Gastroesophageal sphincter (tissue), 4 donors: ENCODE data around the gene ALDH3B1. TPM values are rescaled to one million over a fixed set of nuclear protein-coding genes. Genes with fewer than 3 reads are reported as not detected.

Source experiments
- ATAC-seq: fragments of 150-250 bp; one replicate; pipeline ENCODE4 v1.9.1; 2016; ENCODE audit warnings: mild to moderate bottlenecking, moderate library complexity
- H3K27ac ChIP-seq, 4 donors: fragments of 200-600 bp; sonication (generic) in 3 of 4; 1 replicate in 3 of 4; 2 replicates in 1 of 4; pipeline ENCODE4 v1.5.1; 2016 to 2019
- H3K27me3 ChIP-seq: fragments of 200-600 bp; sonication (generic); one replicate; pipeline ENCODE4 v1.5.1; 2019
- H3K36me3 ChIP-seq, 2 donors: fragments of 200-600 bp; sonication (generic); one replicate each; pipeline ENCODE4 v1.5.1; 2019; ENCODE audit warnings: control low read depth in 1 of 2
- H3K4me1 ChIP-seq, 3 donors: fragments of 200-600 bp; sonication (generic); 1 replicate in 2 of 3; 2 replicates in 1 of 3; pipeline ENCODE4 v1.5.1; 2016 to 2019; ENCODE audit warnings: control low read depth in 2 of 3
- H3K4me3 ChIP-seq, 2 donors: fragments of 200-600 bp; sonication (generic); one replicate each; pipeline ENCODE4 v1.5.1; 2019; ENCODE audit warnings: mild to moderate bottlenecking in 1 of 2, moderate library complexity in 1 of 2
- H3K9me3 ChIP-seq, 3 donors: fragments of 200-600 bp; sonication (generic); one replicate each; pipeline ENCODE4 v1.5.1; 2017 to 2019; ENCODE audit warnings: control low read depth in 2 of 3
- CTCF ChIP-seq, 4 experiments: fragments of 200-600 bp in 2 of 4; fragments of 450-650 bp in 2 of 4; sonication (generic) in 1 of 4; IDR thresholded peaks; one replicate each; pipeline ENCODE4 v1.5.1; 2017 to 2019; ENCODE audit warnings: antibody characterized with exemption in 4 of 4, mild to moderate bottlenecking in 2 of 4, moderate library complexity in 2 of 4
- EP300 ChIP-seq: sonication (generic); formaldehyde crosslinking; IDR thresholded peaks from one replicate; pipeline ENCODE4 v1.6.1; 2017; ENCODE audit warnings: antibody characterized with exemption, mild to moderate bottlenecking
- POLR2A ChIP-seq, 2 donors: fragments of 450-650 bp; IDR thresholded peaks; one replicate each; pipeline ENCODE4 v1.6.1; 2017; ENCODE audit warnings: antibody characterized with exemption in 2 of 2, mild to moderate bottlenecking in 2 of 2, moderate library complexity in 1 of 2
- POLR2AphosphoS5 ChIP-seq: sonication (generic); formaldehyde crosslinking; IDR thresholded peaks from one replicate; pipeline ENCODE4 v1.6.1; 2017; ENCODE audit warnings: antibody characterized with exemption
- WGBS, 2 donors: methylation state at CpG; one replicate each; pipeline ENCODE4 v1.1.5; 2018; ENCODE audit warnings: low coverage in 1 of 2; 5-methylcytosine and 5-hydroxymethylcytosine counted together
- total RNA-seq, 4 donors: library from RNA; depleted of rRNA; stranded (reverse); fragments of >200 nt; gene quantifications; one replicate each; pipeline ENCODE4 v1.1.0, GENCODE V29; 2016

Gene ALDH3B1
- total RNA-seq, 4 donors from 2014 or later, result 6.4 to 15.1 (median 11.2) TPM

- H3K36me3 ChIP-seq, result peaks cover 0 to 7% of the 10 kb centered on the region in 2 donors
- no peaks in the 10 kb centered on the region for H3K9me3 ChIP-seq
- TF ChIP-seq POLR2AphosphoS5 (no peak), CTCF (IDR thresholded peaks at IDR 0.05) (no peak), EP300 (no peak), POLR2A (IDR thresholded peaks at IDR 0.05) (no peak)
- H3K4me3 ChIP-seq, result no peak overlapping the region
- no peak overlapping the region for H3K27ac ChIP-seq
- peaks cover 0 to 54% (median 8%) of the 10 kb centered on the region in 3 donors for H3K4me1 ChIP-seq
- H3K27me3 ChIP-seq, result no peaks in the 10 kb centered on the region
- 95% methylated on average over 7 of the region's 8 CpGs; no CpG with 5 or more reads in 1 of the 2 donors for WGBS, 2 donors
- no peak for ATAC-seq
Measured at GRCh38 chr11:68015467-68015866, 5.3 kb downstream of the ALDH3B1 start.

- Histone ChIP-seq H3K9me3 (no peaks in the 10 kb centered on the region), H3K36me3 (peaks cover 0 to 7% of the 10 kb centered on the region in 2 donors), H3K27me3 (no peaks in the 10 kb centered on the region), H3K27ac (peak overlapping the region in 1 of 4 donors; percentile 15), H3K4me1 (peaks cover 0 to 45% (median 3%) of the 10 kb centered on the region in 3 donors), H3K4me3 (no peak overlapping the region)
- 60 to 69% methylated on average over 12 of the region's 13 CpGs for WGBS, 2 donors
- no peak for ATAC-seq
- TF ChIP-seq CTCF (IDR thresholded peaks at IDR 0.05) (no peak), POLR2AphosphoS5 (no peak), POLR2A (IDR thresholded peaks at IDR 0.05) (no peak), EP300 (no peak)
Measured at GRCh38 chr11:68016161-68016903, 6.2 kb downstream of the ALDH3B1 start.

- WGBS, 2 donors, result 80% methylated on average over 2 of the region's 16 CpGs; no CpG with 5 or more reads in 1 of the 2 donors
- Histone ChIP-seq H3K27me3 (no peaks in the 10 kb centered on the region), H3K36me3 (peaks cover 0 to 12% of the 10 kb centered on the region in 2 donors), H3K27ac (peak overlapping the region in 1 of 4 donors; percentile 15), H3K4me3 (no peak overlapping the region), H3K4me1 (peaks cover 0 to 39% (median 3%) of the 10 kb centered on the region in 3 donors), H3K9me3 (no peaks in the 10 kb centered on the region)
- no peak for ATAC-seq
- no peak for TF ChIP-seq POLR2AphosphoS5
- TF ChIP-seq CTCF (IDR thresholded peaks at IDR 0.05), result no peak
- TF ChIP-seq EP300, result no peak
- no peak for TF ChIP-seq POLR2A (IDR thresholded peaks at IDR 0.05)
Measured at GRCh38 chr11:68016904-68017817, 7.0 kb downstream of the ALDH3B1 start.

GRCh38 chr11:68017980-68018729 is 8.0 kb downstream of the ALDH3B1 start:
- no peaks in the 10 kb centered on the region for H3K9me3 ChIP-seq
- H3K36me3 ChIP-seq, result peaks cover 0 to 22% of the 10 kb centered on the region in 2 donors
- ATAC-seq, result no peak
- 82 to 83% methylated on average over 2 to 15 of the region's 27 CpGs for WGBS, 2 donors
- no peak overlapping the region for H3K4me3 ChIP-seq
- TF ChIP-seq EP300 (no peak), POLR2AphosphoS5 (no peak), POLR2A (IDR thresholded peaks at IDR 0.05) (no peak), CTCF (IDR thresholded peaks at IDR 0.05) (no peak)
- H3K4me1 ChIP-seq, result peaks cover 0 to 29% (median 3%) of the 10 kb centered on the region in 3 donors
- no peak overlapping the region for H3K27ac ChIP-seq
- no peaks in the 10 kb centered on the region for H3K27me3 ChIP-seq
